ENCODE measurements around the gene ZNF76.

Gene ZNF76

DNA sequence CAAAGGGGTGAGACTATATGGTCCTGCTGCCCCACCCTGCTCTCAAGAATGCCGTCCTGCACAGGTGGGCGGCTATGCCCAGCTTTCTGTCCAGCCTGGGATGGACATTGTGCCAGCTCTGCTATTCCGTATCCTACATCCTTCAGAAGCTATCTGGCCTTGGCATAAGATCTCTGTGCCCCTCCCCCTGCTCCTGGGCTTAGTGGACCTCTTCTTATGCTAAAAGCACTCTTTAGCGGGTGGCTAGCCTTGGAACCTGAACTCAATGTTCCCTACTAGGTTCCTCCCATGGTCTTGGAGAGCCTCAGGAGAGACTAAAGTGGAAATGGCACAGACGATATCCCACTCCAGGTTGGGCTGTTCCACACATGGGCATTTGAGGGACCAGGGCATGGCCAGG, 23.3 kb upstream of the ZNF76 start:
- TF ChIP-seq CTCF (IDR thresholded peaks at IDR 0.05; ENCODE audit: low read depth, low read length, missing control alignments) = no peak
- no peak for DNase-seq (ENCODE audit: low read depth)
- H3K4me3 ChIP-seq (ENCODE audit: low read depth, low read length) = no peak overlapping the region

DNA sequence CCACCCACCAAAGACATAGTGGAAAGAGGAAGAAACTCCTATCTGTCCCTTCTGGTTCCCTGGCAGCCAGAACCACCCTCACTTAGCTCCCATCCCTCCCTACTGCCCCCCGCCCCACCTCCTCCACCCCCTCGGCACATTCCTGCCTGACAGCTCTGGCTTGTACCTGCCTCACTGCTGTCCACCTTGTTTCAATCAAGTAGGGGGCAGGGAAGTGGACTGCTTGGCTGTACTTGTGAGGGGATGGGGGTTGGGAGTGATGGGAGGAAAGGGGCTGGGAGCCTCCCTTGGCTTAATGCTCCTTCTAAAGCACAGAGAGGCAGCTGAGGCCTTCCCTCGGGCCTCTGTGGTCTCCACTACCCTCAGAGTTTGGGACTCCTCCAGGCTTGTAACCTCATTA, 22.1 kb upstream of the ZNF76 start:
- TF ChIP-seq CTCF (IDR thresholded peaks at IDR 0.05; ENCODE audit: low read depth, low read length, missing control alignments) = no peak
- H3K4me3 ChIP-seq (ENCODE audit: low read depth, low read length) = no peak overlapping the region
- no peak for DNase-seq (ENCODE audit: low read depth)

DNA sequence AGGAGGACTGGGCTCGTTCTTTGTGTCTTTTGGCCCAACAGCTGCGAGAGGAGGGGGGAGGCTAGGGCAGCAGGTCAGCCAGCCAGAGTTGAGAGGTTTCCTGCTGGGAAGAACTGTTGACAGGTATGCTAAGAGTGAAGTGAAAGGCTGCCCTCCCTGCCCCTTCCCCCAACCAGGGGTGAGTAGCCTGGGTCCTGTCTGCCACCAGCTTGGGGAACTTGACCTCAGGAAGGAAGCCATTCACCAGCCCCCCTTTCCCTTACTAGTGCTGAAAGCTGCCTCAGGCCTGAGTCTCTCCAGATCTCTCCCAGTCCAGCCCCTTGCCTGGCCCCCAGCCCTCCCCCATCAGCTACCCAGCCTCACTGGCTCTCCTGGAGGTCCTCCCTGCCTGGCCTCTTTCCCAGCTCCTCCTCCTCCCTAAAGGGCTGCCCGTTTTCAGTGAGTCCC, 20.7 kb upstream of the ZNF76 start:
- no peak for TF ChIP-seq CTCF (IDR thresholded peaks at IDR 0.05; ENCODE audit: low read depth, low read length, missing control alignments)
- no peak overlapping the region for H3K4me3 ChIP-seq (ENCODE audit: low read depth, low read length)
- DNase-seq (ENCODE audit: low read depth) = no peak

DNA sequence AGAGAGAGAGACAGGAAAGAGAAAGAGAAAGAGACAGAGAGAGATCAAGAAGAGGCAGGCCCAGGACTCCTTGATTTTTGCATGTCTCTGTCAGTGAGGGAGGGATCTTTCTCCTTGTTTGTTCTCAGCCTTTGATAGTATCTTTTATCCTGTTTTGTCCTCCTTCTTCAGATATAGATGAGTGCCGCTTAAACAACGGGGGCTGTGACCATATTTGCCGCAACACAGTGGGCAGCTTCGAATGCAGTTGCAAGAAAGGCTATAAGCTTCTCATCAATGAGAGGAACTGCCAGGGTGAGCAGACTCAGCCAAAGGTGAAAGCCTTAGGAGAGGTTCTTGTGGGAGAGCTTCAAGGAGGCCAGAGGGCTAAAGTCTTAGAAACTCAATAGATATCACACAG, 20.0 kb upstream of the ZNF76 start:
- no peak for DNase-seq (ENCODE audit: low read depth)
- TF ChIP-seq CTCF (IDR thresholded peaks at IDR 0.05; ENCODE audit: low read depth, low read length, missing control alignments) = no peak
- H3K4me3 ChIP-seq (ENCODE audit: low read depth, low read length) = no peak overlapping the region

- no peak for DNase-seq (ENCODE audit: low read depth)
- peak; percentile 94 for TF ChIP-seq CTCF (IDR thresholded peaks at IDR 0.05; ENCODE audit: low read depth, low read length, missing control alignments)
- no peak overlapping the region for H3K4me3 ChIP-seq (ENCODE audit: low read depth, low read length)
Observed at GRCh38 chr6:35240838-35241801, 18.4 kb upstream of the ZNF76 start.

- no peak for TF ChIP-seq CTCF (IDR thresholded peaks at IDR 0.05; ENCODE audit: low read depth, low read length, missing control alignments)
- DNase-seq (ENCODE audit: low read depth) = no peak
- no peak overlapping the region for H3K4me3 ChIP-seq (ENCODE audit: low read depth, low read length)
Observed at GRCh38 chr6:35242486-35242885, 17.0 kb upstream of the ZNF76 start.

GRCh38 chr6:35242906-35243305, 16.6 kb upstream of the ZNF76 start:
- H3K4me3 ChIP-seq (ENCODE audit: low read depth, low read length) = no peak overlapping the region
- TF ChIP-seq CTCF (IDR thresholded peaks at IDR 0.05; ENCODE audit: low read depth, low read length, missing control alignments) = no peak
- DNase-seq (ENCODE audit: low read depth) = no peak
